Measurements from ENCODE around the gene MRGPRF.

MRGPRF gene

DNA sequence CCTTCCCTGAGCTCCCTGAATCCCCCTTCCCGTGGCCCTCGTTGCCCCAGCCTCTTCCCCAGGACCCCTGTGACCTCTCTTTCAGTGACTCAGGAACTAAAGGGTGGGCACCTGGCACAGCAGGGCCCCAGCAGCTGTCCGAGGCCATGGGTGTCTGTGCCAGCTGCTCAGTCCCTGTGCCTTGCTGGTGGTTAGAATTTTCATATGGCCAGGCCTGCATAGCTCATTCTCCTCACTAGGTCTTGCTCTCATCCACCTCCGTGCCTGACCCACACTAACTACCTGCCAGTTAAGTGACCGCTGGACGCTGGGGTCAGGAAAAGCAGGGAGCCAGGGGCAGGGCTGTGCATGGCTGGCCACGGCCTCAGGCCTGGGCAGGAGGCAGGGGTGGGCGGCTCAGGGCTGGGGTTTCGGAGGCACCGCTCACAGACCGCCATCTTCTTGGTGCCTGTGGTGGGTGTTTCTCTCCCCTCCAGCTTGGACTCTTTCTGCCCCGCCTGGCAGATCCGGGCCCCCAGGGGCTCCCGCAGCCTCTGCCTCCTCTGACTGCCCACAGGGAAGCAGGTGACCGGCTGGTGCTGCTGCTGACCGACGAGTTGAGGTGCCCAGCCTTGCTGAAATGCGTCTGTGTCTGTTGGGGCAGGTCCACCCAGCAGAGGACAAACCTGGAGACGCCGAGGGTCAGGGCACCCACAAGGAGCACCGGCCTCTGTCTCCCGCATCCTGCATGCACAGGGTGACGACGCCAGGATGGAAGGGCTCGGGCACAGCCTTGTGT lies 52.6 kb downstream of the MRGPRF start:
- no peak for DNase-seq

GRCh38 chr11:68959465-68960293 lies 53.4 kb downstream of the MRGPRF start:
- DNase-seq, result no peak

DNA sequence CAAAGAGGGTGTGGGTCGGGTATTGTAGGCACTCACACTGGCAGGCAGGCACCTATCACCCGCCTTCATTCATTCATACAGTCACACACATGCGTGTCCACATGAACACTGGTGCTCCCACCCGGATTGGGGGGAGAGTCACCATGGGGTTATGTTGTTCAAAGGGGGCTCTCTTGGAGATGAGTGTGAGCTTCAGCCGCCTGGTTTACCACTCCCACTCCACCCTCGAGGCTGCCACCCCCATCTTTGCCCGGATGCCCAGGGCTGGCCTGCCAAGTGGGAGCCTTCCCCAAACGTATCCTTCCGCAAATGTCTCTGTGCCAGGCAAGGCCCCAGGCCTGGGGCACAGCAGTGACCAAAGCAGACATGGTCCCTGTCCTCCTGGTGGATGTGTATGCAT lies 54.8 kb downstream of the MRGPRF start:
- DNase-seq, result no peak

- DNase-seq, result no peak
Observed at GRCh38 chr11:68956547-68957254, 56.3 kb downstream of the MRGPRF start.

DNA sequence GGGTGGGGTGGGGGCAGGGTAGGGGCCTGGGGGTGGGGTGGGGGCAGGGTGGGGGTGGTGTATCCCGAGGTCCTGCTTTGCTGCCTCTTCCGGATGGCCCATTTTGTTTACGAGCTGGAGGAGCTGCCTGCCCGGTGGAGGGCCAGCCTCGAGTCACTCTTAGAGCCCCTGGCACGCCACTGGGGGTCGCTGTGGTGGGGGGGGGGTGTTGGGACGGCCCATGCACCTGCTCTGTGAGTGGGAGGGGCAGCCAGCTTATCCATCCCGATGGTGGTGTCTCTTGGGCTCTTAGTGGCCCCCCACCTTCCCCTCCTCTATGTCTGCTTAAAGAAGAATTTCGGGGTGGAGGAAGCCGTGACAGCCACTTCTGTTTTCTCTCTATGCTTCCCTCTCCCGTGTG lies 56.9 kb downstream of the MRGPRF start:
- DNase-seq, result no peak

DNA sequence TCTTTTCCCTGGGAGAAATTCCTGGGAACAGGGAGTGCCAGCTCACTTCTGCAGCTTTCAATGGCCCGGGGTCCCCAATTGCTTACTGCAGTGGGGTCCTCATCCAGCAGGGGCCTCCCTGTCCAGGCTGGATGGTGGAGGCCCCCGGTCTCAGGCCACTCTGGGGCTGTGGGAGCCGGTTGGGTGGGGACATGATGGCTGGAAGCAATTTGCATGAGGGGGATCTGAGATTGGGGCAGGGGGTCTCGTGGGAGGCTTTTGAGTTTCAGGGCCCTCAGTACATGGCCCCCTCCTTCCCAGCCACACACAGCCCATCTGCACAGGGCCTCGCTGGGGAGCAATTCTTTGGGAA lies 57.5 kb downstream of the MRGPRF start:
- DNase-seq, result no peak

- DNase-seq, result no peak
Observed at GRCh38 chr11:68954836-68955606, 58.0 kb downstream of the MRGPRF start.

Data from NCI-H1417 treated with DMSO at 0.1 percent for 48 hours (cell line).